ENCODE results near the gene REV1.

The REV1 gene

DNA sequence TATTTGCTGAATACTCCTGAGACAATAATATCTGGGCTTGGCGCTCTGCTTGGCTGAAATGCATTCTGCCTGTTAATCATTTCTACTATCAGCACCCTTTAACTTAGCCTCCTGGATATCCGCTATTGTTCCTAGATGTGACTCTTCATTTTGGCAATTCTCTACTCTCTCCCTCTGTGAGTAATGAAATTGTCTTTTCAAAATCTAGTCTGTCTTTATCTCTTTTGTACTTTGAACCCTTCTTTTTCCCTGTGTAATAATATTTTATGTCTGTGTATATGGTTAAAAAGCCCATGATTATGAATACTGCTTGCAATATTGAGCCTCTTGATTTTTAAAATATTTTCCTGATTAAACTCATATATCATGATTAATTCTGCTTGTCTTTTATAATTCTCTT is 6.2 kb upstream of the REV1 start:
- H3K27ac ChIP-seq = no peak overlapping the region
- CTCF ChIA-PET = no interaction called here
- POLR2A ChIA-PET (ENCODE audit: low non-redundant PET) = no interaction called here
- no peak for DNase-seq (ENCODE audit: low spot score)
- TF ChIP-seq CTCF (conservative IDR thresholded peaks at IDR 0.05; ENCODE audit: low read depth) = no peak

DNA sequence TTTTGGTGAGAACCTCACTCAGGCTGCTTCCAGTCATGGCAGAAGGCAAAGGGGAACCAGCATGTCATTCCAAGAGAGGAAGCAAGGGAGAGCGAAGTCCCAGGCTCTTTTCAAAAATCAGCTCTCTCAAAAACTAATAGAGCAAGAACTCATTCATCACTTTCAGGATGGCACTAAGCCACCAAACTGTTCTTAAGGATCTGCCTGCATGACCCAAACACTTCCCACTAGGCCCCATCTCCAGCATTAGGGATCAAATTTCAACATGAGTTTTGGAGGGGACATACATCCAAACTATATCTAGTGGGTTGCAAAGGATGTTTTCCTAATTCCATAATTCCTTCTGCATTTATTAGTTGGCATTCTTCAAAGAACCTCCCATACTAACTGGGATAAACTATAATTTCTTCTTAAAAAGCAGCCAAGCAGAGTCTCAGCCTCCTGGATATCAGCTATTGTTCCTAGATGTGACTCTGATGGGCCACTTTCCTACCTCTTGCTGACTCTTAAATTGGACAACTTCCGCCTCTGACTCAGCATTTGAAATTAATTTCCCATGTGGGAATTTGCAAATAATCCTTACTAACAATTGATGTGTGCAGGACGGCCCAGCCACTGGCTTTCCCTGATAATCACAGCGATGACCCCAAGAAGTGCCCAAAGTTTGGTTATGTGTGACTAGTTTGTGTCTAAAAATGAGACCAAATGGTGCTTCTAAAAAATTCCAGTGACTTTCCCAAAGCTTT is 5.5 kb upstream of the REV1 start:
- H3K27ac ChIP-seq = no peak overlapping the region
- ChIA-PET POLR2A (ENCODE audit: low non-redundant PET) (no interaction called here), CTCF (no interaction called here)
- DNase-seq (ENCODE audit: low spot score) = no peak
- no peak for TF ChIP-seq CTCF (conservative IDR thresholded peaks at IDR 0.05; ENCODE audit: low read depth)

DNA sequence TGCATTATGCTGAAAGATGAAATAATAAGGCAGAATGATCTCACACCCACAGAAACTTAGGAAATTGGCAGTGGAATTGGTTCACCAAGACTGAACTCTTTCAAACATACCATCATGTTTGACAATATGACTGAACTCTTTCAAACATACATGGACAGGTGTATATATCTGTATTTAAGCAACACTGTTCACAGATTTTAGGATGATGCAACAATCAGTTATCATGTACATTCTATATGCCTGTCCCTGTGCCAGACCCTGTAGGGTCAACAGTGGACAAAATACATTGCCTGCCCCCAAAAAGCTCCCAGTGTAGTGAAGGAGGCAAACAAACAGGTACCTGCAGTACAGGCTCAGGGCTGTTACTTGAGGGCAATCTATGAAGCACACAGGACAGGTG is 2.9 kb upstream of the REV1 start:
- CTCF ChIA-PET = no interaction called here
- no peak for DNase-seq (ENCODE audit: low spot score)
- H3K27ac ChIP-seq = no peak overlapping the region
- POLR2A ChIA-PET (ENCODE audit: low non-redundant PET) = no interaction called here
- TF ChIP-seq CTCF (conservative IDR thresholded peaks at IDR 0.05; ENCODE audit: low read depth) = no peak

DNA sequence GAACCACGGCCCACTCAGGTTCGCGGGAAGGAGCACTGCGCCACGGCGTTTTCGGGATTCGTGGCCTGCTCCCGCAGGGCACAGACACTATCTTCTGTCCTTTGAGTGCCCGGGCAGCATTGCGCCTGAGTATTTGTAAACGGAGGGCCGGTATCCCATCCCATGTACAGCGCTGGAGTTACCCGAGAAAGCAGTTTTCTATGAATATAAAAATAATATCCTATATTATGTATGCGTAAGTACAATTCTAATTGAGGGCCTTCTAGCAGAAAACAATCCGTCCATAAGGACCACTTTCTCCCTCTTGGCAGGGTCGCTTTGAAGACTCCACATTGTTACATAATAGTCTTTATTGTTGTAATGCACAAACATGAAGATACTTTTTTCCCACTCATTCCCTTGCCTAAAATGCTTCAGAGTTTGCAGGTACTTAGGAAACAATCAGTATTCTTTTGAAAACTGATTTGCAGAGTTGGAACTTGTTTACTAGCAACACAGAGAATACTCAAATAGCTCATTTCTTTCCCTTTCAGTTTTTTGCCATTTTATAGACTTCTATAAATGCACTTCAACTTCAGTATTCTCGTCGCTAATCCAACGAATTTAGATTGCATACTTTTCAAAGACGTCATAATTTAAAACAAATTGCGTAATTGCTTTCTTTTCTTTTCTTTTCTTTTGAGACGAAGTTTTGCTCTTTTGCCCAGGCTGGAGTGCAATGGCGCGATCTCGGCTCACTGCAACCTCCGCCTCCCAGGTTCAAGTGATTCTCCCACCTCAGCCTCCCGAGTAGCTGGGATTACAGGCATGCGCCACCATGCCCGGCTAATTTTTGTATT is 1.0 kb upstream of the REV1 start:
- ChIA-PET CTCF (interaction anchor here (0.6 to 1.5 kb wide), 2 partner anchors 95 to 136 kb away, joined by 4 read pairs; no protein-coding TSS in a partner anchor), POLR2A (ENCODE audit: low non-redundant PET) (interaction anchor here (0.6 kb wide), 1 partner anchor 38 kb away, joined by 4 read pairs; no protein-coding TSS in a partner anchor)
- peak; percentile 27 for DNase-seq (ENCODE audit: low spot score)
- peak overlapping the region; percentile 93 for H3K27ac ChIP-seq
- peak; percentile 15 for TF ChIP-seq CTCF (conservative IDR thresholded peaks at IDR 0.05; ENCODE audit: low read depth)

GRCh38 chr2:99489063-99489760 is 605 bp downstream of the REV1 start:
- peak; percentile 53 for DNase-seq (ENCODE audit: low spot score)
- CTCF ChIA-PET = no interaction called here
- peak overlapping the region; percentile 93 for H3K27ac ChIP-seq
- no peak for TF ChIP-seq CTCF (conservative IDR thresholded peaks at IDR 0.05; ENCODE audit: low read depth)
- POLR2A ChIA-PET (ENCODE audit: low non-redundant PET) = no interaction called here

- CTCF ChIA-PET = interaction anchor here (0.8 kb wide), 1 partner anchor 52 kb away, joined by 3 read pairs; no protein-coding TSS in a partner anchor
- POLR2A ChIA-PET (ENCODE audit: low non-redundant PET) = no interaction called here
- peak; percentile 47 for DNase-seq (ENCODE audit: low spot score)
- TF ChIP-seq CTCF (conservative IDR thresholded peaks at IDR 0.05; ENCODE audit: low read depth) = no peak
- peak overlapping the region; percentile 93 for H3K27ac ChIP-seq
Measured at GRCh38 chr2:99488539-99489062, 1.2 kb downstream of the REV1 start.
